Middle frontal gyrus (tissue), 1 donor: ENCODE measurements around the gene TM4SF4.

Experiments used
- DNase-seq: peaks from one replicate; pipeline ENCODE4 v3.0.0-alpha.2; 2015; ENCODE audit warnings: low spot score; ENCODE audit errors: extremely low spot score

The TM4SF4 gene

GRCh38 chr3:149547954-149548668 is 73.6 kb downstream of the TM4SF4 start:
- DNase-seq = no peak

GRCh38 chr3:149548669-149549065 is 74.2 kb downstream of the TM4SF4 start:
- DNase-seq = no peak

- DNase-seq = no peak
These were observed 77.0 kb downstream of the TM4SF4 start for GRCh38 chr3:149551500-149551899.

GRCh38 chr3:149552700-149553099 is 78.2 kb downstream of the TM4SF4 start:
- DNase-seq = no peak
